SJSA1 (cell line): ENCODE measurements around the gene ZBTB45. TPM values are rescaled to one million over a fixed set of nuclear protein-coding genes. Genes with fewer than 3 reads are reported as not detected.
"Not testable (repeated sequence)": the region's sequence is repeated elsewhere in the genome, so short reads cannot be mapped to it uniquely, and the experiment has no call there.

Experiments used
- DNase-seq, 2 experiments: peaks; one replicate each; pipeline ENCODE4 v3.0.0-alpha.2; 2015 to 2020; ENCODE audit warnings: low spot score in 2 of 2, low read depth in 1 of 2
- H3K27ac ChIP-seq: fragments of 250-450 bp; sonication (Bioruptor Pico); 2 replicates; pipeline ENCODE4 v1.5.1; 2020; ENCODE audit warnings: mild to moderate bottlenecking, moderate library complexity
- H3K27me3 ChIP-seq: fragments of 250-450 bp; sonication (Bioruptor Pico); replicated peaks from 2 replicates; pipeline ENCODE4 v1.5.1; 2020; ENCODE audit warnings: mild to moderate bottlenecking, moderate library complexity
- H3K36me3 ChIP-seq: fragments of 250-450 bp; sonication (Bioruptor Pico); 2 replicates; pipeline ENCODE4 v1.5.1; 2020; ENCODE audit warnings: mild to moderate bottlenecking
- H3K4me1 ChIP-seq: fragments of 250-450 bp; sonication (Bioruptor Pico); replicated peaks from 2 replicates; pipeline ENCODE4 v1.6.1; 2021; ENCODE audit warnings: mild to moderate bottlenecking
- H3K4me3 ChIP-seq: fragments of 250-450 bp; sonication (Bioruptor Pico); 2 replicates; pipeline ENCODE4 v1.5.1; 2020; ENCODE audit warnings: mild to moderate bottlenecking
- H3K9me3 ChIP-seq: fragments of 250-450 bp; sonication (Bioruptor Pico); replicated peaks from 2 replicates; pipeline ENCODE4 v1.5.1; 2020; ENCODE audit warnings: mild to moderate bottlenecking
- total RNA-seq: library from RNA; depleted of rRNA; stranded (reverse); fragments of >200 nt; shearing (Covaris generic); gene quantifications from 2 replicates; pipeline ENCODE4 v1.2.3, GENCODE V29; 2014

ZBTB45 gene
- total RNA-seq, 1 experiment from 2014 or later = 4.7 TPM

GRCh38 chr19:58474997-58475713, 44.5 kb downstream of the ZBTB45 start:
- DNase-seq = no peak
- Histone ChIP-seq H3K27me3 (no peaks in the 10 kb centered on the region), H3K27ac (peak overlapping the region; percentile 63), H3K4me3 (peak overlapping the region; percentile 50), H3K4me1 (peaks cover 30% of the 10 kb centered on the region), H3K9me3 (no peaks in the 10 kb centered on the region), H3K36me3 (peaks cover 29% of the 10 kb centered on the region)

DNA sequence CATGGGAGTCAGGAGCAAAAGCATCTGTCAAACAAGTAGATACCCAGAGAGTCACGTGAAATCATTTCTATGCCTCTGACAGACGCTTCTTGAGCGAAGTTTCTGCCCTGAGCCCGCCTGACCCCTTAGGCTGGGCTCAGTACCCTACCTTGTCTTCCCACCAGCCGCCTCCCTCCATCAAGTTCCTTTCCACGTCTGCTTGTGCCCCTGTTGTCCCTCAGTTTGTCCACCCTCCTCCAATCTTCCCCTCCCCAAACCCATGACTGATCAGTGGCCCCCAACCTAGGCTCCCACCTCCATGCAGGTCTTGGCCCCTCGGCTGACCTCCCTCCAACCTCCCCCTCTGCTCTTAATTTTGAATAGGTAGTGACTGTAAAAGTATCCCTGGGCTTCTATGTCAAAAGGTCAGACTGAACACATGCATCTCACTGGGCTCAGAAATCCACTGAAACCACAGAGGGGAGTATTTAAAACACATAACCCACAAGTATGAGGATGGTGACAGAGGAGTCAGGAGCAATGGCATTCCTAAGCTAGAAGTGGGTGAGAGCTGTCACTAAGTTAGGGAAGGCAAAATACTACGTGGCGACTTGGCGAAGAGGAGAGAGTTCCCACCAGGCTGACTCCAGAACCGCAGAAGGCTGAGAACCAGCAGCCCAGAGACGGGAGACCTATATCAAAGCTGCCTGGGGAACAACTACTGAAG, 45.2 kb downstream of the ZBTB45 start:
- H3K36me3 ChIP-seq = peaks cover 30% of the 10 kb centered on the region

GRCh38 chr19:58473775-58474174, 45.8 kb downstream of the ZBTB45 start:
- Histone ChIP-seq H3K36me3 (peaks cover 35% of the 10 kb centered on the region), H3K27ac (no peak overlapping the region), H3K9me3 (no peaks in the 10 kb centered on the region), H3K4me3 (no peak overlapping the region), H3K27me3 (no peaks in the 10 kb centered on the region), H3K4me1 (peaks cover 30% of the 10 kb centered on the region)
- DNase-seq = no peak

More for the DNA sequence above, 45.2 kb downstream of the ZBTB45 start:
- H3K9me3 ChIP-seq = no peaks in the 10 kb centered on the region
- H3K27me3 ChIP-seq = no peaks in the 10 kb centered on the region
- DNase-seq = peak in 1 of 2 experiments; percentile 42
- H3K27ac ChIP-seq = peak overlapping the region; percentile 63
- H3K4me1 ChIP-seq = peaks cover 30% of the 10 kb centered on the region
- no peak overlapping the region for H3K4me3 ChIP-seq

GRCh38 chr19:58471736-58472135, 47.9 kb downstream of the ZBTB45 start:
- H3K4me3 ChIP-seq = no peak overlapping the region
- no peaks in the 10 kb centered on the region for H3K27me3 ChIP-seq
- H3K27ac ChIP-seq = no peak overlapping the region
- DNase-seq = no peak
- H3K36me3 ChIP-seq = peaks cover 45% of the 10 kb centered on the region
- H3K9me3 ChIP-seq = no peaks in the 10 kb centered on the region
- H3K4me1 ChIP-seq = peaks cover 34% of the 10 kb centered on the region

DNA sequence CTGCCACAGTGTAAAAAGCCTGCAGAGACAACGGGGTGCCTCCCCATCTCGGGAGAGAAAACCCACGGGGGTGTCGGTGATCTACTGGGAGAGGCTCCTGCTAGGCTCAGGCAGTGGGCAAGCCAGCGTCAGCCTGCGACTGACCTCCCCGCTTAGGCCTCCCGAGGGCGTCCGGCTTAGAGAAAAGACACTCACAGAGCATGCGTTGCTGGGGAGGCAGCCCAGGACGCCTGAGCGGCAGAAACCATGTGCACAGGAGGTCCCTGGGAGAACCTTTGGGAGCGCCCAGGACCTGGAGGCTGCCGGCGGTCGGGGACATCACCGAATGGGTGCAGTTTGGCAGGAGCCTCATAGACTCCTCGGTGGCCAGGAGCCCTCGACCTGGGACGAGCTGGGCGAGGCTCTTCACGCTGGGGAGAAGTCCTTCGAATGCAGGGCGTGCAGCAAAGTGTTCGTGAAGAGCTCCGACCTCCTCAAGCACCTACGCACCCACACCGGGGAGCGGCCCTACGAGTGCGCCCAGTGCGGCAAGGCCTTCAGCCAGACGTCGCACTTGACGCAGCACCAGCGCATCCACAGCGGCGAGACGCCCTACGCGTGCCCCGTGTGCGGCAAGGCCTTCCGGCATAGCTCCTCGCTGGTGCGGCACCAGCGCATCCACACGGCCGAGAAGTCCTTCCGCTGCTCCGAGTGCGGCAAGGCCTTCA, 48.6 kb downstream of the ZBTB45 start:
- peaks cover 32% of the 10 kb centered on the region for H3K4me1 ChIP-seq
- H3K4me3 ChIP-seq, H3K9me3 ChIP-seq, H3K27me3 ChIP-seq, H3K27ac ChIP-seq, DNase-seq: not testable (repeated sequence)
- peaks cover 45% of the 10 kb centered on the region for H3K36me3 ChIP-seq

DNA sequence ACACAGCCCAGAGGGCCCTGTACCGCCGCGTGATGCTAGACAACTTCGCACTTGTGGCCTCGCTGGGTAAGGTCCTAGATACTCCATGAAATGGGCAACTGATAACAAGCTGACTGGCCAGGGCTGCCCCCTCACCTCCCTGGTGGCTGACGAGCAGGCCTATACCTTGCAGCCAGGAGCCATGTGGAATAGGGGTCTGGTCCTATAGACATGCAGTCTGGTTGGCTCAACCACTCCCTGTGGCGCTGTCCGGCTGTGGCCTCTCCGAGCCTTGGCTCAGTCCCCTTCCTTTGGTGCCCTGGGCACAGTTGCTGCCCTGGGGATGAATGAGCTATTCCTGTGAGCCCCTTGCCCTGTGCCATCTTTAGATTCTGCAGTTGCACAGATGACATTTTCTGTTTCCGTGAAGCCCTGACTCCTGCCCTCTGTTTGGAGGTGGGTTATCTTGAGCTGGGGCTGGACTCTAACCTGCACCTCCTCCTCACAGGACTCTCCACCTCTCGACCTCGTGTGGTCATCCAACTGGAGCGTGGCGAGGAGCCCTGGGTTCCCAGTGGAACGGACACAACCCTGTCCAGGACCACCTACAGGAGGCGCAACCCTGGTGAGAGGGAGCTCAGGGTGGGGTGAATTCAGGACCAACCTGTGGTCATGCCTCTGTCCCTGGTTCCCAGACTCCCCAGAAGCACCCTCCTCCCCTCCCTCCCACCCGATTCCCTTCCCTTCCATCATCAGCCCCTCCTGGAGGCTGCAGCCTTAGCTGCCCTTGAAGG, 50.2 kb downstream of the ZBTB45 start:
- no peak overlapping the region for H3K4me3 ChIP-seq
- H3K4me1 ChIP-seq = peaks cover 18% of the 10 kb centered on the region
- DNase-seq = no peak
- H3K27ac ChIP-seq = no peak overlapping the region
- no peaks in the 10 kb centered on the region for H3K27me3 ChIP-seq
- no peaks in the 10 kb centered on the region for H3K9me3 ChIP-seq
- H3K36me3 ChIP-seq = peaks cover 45% of the 10 kb centered on the region

DNA sequence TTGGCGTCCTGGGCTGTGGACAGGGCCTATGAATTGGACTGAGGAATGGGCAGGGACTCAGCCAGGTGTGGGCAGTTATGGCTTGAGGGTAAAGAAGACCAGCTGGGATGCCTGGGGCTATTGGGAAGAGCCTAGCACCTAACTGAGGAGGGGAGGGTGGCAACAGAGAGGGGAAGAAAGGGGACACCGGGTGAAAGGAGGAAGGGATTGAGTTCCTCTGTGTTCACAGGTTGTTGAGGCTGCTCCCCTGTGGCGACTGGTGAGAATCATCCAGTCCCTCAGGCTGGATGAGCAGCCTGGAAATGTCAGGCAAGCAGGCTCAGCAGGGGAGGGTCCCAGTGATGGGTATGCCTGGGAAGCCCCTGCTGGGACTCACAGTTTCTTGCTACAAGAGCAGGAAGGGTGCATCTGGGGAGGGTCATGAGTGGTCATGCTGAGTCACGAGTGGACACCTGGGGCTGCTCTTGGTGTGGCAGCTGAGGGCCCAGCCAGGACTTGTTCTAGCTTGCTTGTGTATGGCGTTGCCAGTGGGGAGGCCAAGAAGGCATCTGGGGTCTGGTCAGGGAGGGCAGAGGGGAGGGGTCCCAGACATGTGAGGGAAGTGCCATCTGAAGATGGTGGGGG, 51.3 kb downstream of the ZBTB45 start:
- Histone ChIP-seq H3K9me3 (no peaks in the 10 kb centered on the region), H3K4me3 (0 out of 2 replicates have a peak overlapping the region, but pooled peaks have one; percentile 8)
- DNase-seq = no peak

DNA sequence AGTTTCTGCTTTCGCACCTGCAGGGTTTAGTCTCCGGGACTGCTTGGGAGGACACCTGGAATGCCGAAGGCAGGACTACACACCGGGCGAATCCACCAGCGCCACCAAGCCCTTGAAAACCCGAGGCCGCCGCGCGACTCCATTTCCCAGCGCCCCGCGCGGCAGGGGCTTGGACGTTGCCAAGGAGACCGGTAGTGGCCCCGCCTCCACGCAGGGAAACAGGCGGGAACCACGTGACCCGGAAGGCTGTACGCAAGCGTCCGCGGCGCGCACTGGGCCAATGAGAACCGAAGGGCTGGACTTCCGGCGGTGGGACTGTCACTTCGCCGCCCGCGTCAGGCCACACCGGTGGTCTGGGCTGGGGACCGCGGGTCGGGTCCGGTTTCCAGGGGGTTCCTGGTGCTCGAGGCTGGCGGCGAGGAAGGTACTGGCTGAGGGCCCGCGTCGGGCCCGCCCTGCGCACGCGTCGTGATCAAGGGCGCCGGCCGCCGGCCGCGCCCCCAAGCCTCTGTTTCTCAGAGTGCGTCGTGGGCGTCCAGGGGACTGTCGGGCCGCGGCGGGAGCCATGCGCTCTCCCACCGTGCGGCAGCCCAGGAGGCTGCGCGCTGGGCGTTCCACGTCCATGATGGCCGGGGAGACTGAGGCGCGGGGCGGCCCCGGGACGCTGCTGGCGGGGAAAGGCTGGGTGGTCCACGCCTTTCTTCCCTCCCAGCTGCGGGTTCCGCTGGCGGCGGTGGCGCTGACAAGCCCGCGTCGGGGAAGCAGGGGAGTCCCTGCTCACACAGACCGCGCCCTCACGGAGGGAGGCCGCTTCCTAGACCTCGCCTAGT, 52.6 kb downstream of the ZBTB45 start, which contains the start of gene ZNF324:
TSS of gene ZNF324 (plus strand) at position 321 of the 830 bp plus-strand sequence. CDS start 2,106 bp downstream, outside the sequence.
- DNase-seq = peak; percentile 92 to 97
- Histone ChIP-seq H3K4me1 (peaks cover 12% of the 10 kb centered on the region), H3K9me3 (no peaks in the 10 kb centered on the region), H3K36me3 (peaks cover 26% of the 10 kb centered on the region), H3K4me3 (peak within 1 kb of the TSS; percentile 70), H3K27ac (peak within 1 kb of the TSS; percentile 38), H3K27me3 (no peaks in the 10 kb centered on the region)

More for the DNA sequence above, 51.3 kb downstream of the ZBTB45 start:
- H3K27ac ChIP-seq = no peak overlapping the region
- H3K4me1 ChIP-seq = peaks cover 12% of the 10 kb centered on the region
- no peaks in the 10 kb centered on the region for H3K27me3 ChIP-seq
- H3K36me3 ChIP-seq = peaks cover 37% of the 10 kb centered on the region

DNA sequence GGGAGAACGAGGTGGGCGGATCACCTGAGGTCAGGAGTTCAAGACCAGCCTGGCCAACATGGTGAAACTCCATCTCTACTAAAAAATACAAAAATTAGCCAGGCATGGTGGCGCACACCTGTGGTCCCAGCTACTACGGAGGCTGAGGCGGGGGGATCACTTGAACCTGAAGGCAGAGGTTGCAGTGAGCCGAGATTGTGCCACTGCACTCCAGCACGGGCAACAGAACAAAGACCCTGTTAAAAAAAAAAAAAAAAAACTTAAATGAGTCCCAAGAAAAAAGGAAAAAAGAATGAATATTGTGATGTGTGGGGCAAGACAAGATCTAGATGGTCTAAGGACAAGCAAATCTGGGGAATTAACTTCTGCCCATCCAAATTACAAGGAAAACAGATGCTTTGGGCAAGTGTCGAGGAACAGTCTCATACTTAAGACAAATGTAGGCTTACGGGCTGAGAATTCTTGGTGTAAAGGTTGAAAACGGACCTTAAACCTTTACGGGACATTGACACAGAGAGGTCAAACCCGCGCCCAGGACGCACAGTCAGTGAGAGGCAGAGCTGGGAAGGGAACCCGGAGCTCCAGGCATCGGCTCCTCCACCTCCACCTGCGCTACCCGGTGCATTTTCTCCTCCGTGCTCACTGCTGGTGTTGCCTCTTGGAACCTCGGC, 53.4 kb downstream of the ZBTB45 start:
- H3K4me1 ChIP-seq = peaks cover 12% of the 10 kb centered on the region
- DNase-seq = no peak
- peak overlapping the region; percentile 70 for H3K4me3 ChIP-seq
- peaks cover 22% of the 10 kb centered on the region for H3K36me3 ChIP-seq
- no peak overlapping the region for H3K27ac ChIP-seq
- no peaks in the 10 kb centered on the region for H3K27me3 ChIP-seq
- no peaks in the 10 kb centered on the region for H3K9me3 ChIP-seq
